HEK293T (cell line): Measurements from ENCODE around the gene DGLUCY.

ENCODE experiments used
- ARNT ChIP-seq: fragments of 450-650 bp; IDR thresholded peaks from 2 replicates; pipeline ENCODE4 v1.6.1; 2017; ENCODE audit warnings: mild to moderate bottlenecking
- CTBP1 ChIP-seq: fragments of 450-650 bp; IDR thresholded peaks from 2 replicates; pipeline ENCODE4 v1.6.1; 2016; ENCODE audit warnings: borderline replicate concordance
- FOXA1 ChIP-seq: fragments of 450-650 bp; IDR thresholded peaks from 2 replicates; pipeline ENCODE4 v1.6.1; 2016; ENCODE audit warnings: mild to moderate bottlenecking
- FOXM1 ChIP-seq: fragments of 450-650 bp; IDR thresholded peaks from 2 replicates; pipeline ENCODE4 v1.6.1; 2017; ENCODE audit warnings: mild to moderate bottlenecking, borderline replicate concordance

DNA sequence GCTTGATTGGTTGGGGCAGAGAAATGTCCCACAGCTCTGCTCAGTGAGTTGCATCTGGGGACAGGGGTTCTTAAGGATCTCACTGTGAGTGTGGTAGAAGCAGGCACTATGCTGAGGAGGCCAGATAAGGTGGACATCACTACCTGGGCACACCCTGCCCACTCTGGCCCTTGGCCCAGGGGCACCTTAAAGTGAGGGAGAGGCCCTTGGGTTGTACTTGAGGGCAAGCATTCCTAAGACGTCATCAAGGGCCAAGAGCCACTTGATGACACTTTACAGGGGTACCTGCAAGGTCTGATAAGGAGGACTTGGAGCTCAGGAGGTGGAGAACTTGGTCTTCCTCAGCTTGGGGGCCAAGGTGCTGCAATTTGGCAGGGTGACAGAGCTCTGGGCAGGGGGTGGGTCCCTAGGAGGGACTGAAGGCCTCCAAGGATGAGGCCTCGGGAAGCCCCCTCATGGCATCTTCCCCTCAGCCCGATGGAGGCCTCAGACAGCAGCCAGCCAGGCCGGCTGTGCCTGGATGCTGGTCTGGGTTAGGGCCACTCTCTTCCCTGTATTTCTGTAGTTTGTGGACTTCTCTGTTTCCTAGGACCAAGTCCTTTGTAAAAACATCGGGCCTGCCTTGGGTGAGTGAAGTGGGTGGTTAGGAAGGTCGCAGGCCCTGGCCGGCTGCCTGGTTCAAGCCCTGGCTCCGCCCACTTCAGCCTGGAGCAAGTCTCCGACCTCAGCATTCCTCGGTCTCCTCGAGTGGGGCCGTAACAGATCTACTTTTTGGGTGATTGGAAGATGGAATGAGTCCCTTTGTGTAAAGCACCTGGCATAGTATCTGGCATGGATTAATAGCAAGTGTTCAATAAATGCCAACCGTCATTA lies 105.9 kb downstream of the DGLUCY start:
- no peak for TF ChIP-seq ARNT
- TF ChIP-seq FOXM1 = no peak
- no peak for TF ChIP-seq CTBP1
- no peak for TF ChIP-seq FOXA1
